BJ (cell line): ENCODE data around the gene DUSP10. TPM values are rescaled to one million over a fixed set of nuclear protein-coding genes. Genes with fewer than 3 reads are reported as not detected.

Experiments
- CTCF ChIA-PET: fragments of 350-600 bp; formaldehyde crosslinking; extraction: SDS; loops from one replicate; lab custom pipeline; 2021; ENCODE audit warnings: antibody characterized with exemption, inconsistent platforms; lab: Yijun Ruan, JAX
- POLR2A ChIA-PET: fragments of 300-600 bp; sonication (Branson Sonifier 250); formaldehyde crosslinking; extraction: SDS; loops from one replicate; lab custom pipeline; 2021; ENCODE audit warnings: antibody characterized with exemption; lab: Charles Lee
- DNase-seq: peaks from one replicate; pipeline ENCODE4 v3.0.0-alpha.2; 2011; ENCODE audit warnings: low read depth
- H3K27me3 ChIP-seq: 2 replicates; pipeline ENCODE4 v1.6.0; 2011; ENCODE audit warnings: low read length; ENCODE audit not compliant: control insufficient read depth, insufficient read depth
- H3K36me3 ChIP-seq: 2 replicates; pipeline ENCODE4 v1.5.1; 2011; ENCODE audit warnings: low read length; ENCODE audit not compliant: control insufficient read depth, insufficient read depth
- H3K4me3 ChIP-seq: 2 replicates; pipeline ENCODE4 v1.5.1; 2011; ENCODE audit warnings: low read depth, mild to moderate bottlenecking, control low read depth, low read length
- CTCF ChIP-seq: IDR thresholded peaks from 2 replicates; pipeline ENCODE4 v1.5.1; 2011; ENCODE audit warnings: low read depth, mild to moderate bottlenecking, control low read depth, inconsistent platforms, low read length, moderate library complexity; ENCODE audit not compliant: insufficient read depth
- polyA plus RNA-seq: library from polyadenylated mRNA; depleted of rRNA; stranded (reverse); fragments of >200 nt; gene quantifications from 2 replicates; pipeline ENCODE4 v1.2.3, GENCODE V29; 2011

DUSP10 gene
- polyA plus RNA-seq, 1 experiment = 16.1 TPM

DNA sequence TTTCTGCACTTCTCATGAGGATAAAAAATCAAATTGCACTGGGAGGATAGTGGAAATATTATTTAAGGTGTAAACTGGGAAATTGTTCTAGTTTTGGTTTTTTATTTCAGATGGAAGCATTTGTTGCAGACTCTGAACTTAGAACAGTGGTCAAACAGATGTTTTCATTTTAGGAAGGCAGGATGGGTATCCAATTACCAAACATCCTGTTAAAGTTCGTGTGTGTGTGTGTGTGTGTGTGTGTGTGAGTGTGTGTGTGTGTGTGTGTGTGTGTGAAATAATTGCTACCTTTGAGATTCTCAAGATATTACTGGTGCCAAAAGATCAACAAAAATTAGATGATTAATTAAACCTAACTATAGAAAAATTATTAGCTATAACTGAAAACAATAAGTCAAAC lies 24.3 kb upstream of the DUSP10 start:
- DNase-seq = peak; percentile 28
- TF ChIP-seq CTCF = no peak
- ChIA-PET POLR2A (no interaction called here), CTCF (interaction anchor here (0.8 kb wide), 1 partner anchor 687 kb away, joined by 3 read pairs; no protein-coding TSS in a partner anchor)
- H3K36me3 ChIP-seq = no peaks in the 10 kb centered on the region
- no peaks in the 10 kb centered on the region for H3K27me3 ChIP-seq
- H3K4me3 ChIP-seq = no peak overlapping the region

- H3K36me3 ChIP-seq = no peaks in the 10 kb centered on the region
- DNase-seq = no peak
- no peaks in the 10 kb centered on the region for H3K27me3 ChIP-seq
- CTCF ChIA-PET = interaction anchor here (0.8 kb wide), 1 partner anchor 688 kb away, joined by 3 read pairs; no protein-coding TSS in a partner anchor
- POLR2A ChIA-PET = no interaction called here
- no peak for TF ChIP-seq CTCF
- no peak overlapping the region for H3K4me3 ChIP-seq
These were observed 23.6 kb upstream of the DUSP10 start for GRCh38 chr1:221765527-221765926.

- ChIA-PET CTCF (no interaction called here), POLR2A (no interaction called here)
- no peak for DNase-seq
- no peaks in the 10 kb centered on the region for H3K27me3 ChIP-seq
- no peak overlapping the region for H3K4me3 ChIP-seq
- TF ChIP-seq CTCF = no peak
- H3K36me3 ChIP-seq = no peaks in the 10 kb centered on the region
These were observed 20.2 kb upstream of the DUSP10 start for GRCh38 chr1:221762121-221762520.

GRCh38 chr1:221761354-221762002 lies 19.6 kb upstream of the DUSP10 start:
- no peak for TF ChIP-seq CTCF
- CTCF ChIA-PET = no interaction called here
- no peak for DNase-seq
- H3K36me3 ChIP-seq = no peaks in the 10 kb centered on the region
- no peaks in the 10 kb centered on the region for H3K27me3 ChIP-seq
- POLR2A ChIA-PET = no interaction called here
- no peak overlapping the region for H3K4me3 ChIP-seq

DNA sequence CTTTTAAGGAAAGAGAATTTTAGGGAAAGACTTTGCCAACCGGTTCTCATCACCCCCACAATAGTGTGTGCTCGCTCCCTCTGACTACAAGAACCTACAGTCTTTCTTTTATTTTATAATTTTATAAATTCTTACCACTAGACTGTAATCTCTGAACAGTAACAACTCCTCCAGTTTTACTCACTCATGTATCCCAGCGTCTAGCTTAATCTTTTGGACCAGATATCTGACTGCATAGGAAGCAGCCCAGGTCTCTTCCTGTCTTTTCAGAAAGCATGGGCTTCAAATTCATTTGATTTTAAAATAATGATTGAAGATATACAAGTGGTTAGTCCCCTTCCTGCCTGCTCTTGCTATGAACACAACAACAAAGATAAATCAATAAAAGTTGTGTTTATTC lies 19.0 kb upstream of the DUSP10 start:
- TF ChIP-seq CTCF = no peak
- no peak for DNase-seq
- H3K36me3 ChIP-seq = no peaks in the 10 kb centered on the region
- H3K4me3 ChIP-seq = no peak overlapping the region
- ChIA-PET POLR2A (no interaction called here), CTCF (no interaction called here)
- H3K27me3 ChIP-seq = no peaks in the 10 kb centered on the region
